ENCODE results near the gene CES3. TPM values are rescaled to one million over a fixed set of nuclear protein-coding genes. Genes with fewer than 3 reads are reported as not detected.

Gene CES3
- total and polyA plus RNA-seq, 9 of the 15 experiments (the other 6 are each of a cell fraction or from before 2014, with no cell fraction given): 0.06 to 2.2 (median 0.68) TPM

GRCh38 chr16:66930189-66930588, 30.9 kb upstream of the CES3 start (continued):
- TF ChIP-seq HDAC8 (tag; IDR thresholded peaks at IDR 0.05) (no peak), CHD1 (IDR thresholded peaks at IDR 0.05; ENCODE audit: low read length) (no peak), TFAM (CRISPR knock-in tag; conservative IDR thresholded peaks at IDR 0.05) (no peak), ZNF41 (CRISPR knock-in tag; conservative IDR thresholded peaks at IDR 0.05) (no peak), TOE1 (IDR thresholded peaks at IDR 0.05; ENCODE audit: borderline replicate concordance) (no peak), TOE1 (CRISPR knock-in tag; IDR thresholded peaks at IDR 0.05; ENCODE audit: borderline replicate concordance, low read depth) (no peak), ELF1 (tag; IDR thresholded peaks at IDR 0.05) (no peak), ZFP1 (CRISPR knock-in tag; IDR thresholded peaks at IDR 0.05) (no peak), ZNF398 (CRISPR knock-in tag; IDR thresholded peaks at IDR 0.05) (no peak), CHD4 (IDR thresholded peaks at IDR 0.05; ENCODE audit: insufficient read depth, insufficient replicate concordance, low read depth, low read length, poor library complexity, severe bottlenecking) (no peak), SMARCA5 (IDR thresholded peaks at IDR 0.05) (no peak), VEZF1 (CRISPR knock-in tag; IDR thresholded peaks at IDR 0.05) (no peak), HEY1 (CRISPR knock-in tag; IDR thresholded peaks at IDR 0.05; ENCODE audit: borderline replicate concordance) (no peak), FUS (optimal IDR thresholded peaks at IDR 0.05; ENCODE audit: low read depth, low read length) (no peak), HSF4 (CRISPR knock-in tag; IDR thresholded peaks at IDR 0.05; ENCODE audit: borderline replicate concordance) (no peak), CBX3 (IDR thresholded peaks at IDR 0.05; ENCODE audit: borderline replicate concordance in 1 of 2, low read length in 2 of 2) (no peak), C11orf30 (IDR thresholded peaks at IDR 0.05; ENCODE audit: low read depth) (no peak), SMAD1 (IDR thresholded peaks at IDR 0.05; ENCODE audit: low read depth, low read length, partially characterized antibody) (peak; percentile 30), XRCC3 (IDR thresholded peaks at IDR 0.05) (no peak), SMARCA4 (IDR thresholded peaks at IDR 0.05) (peak; percentile 22; the same call in 1 of the 2 replicates), HNRNPUL1 (IDR thresholded peaks at IDR 0.05; ENCODE audit: low read length) (no peak), PRPF4 (IDR thresholded peaks at IDR 0.05; ENCODE audit: insufficient read depth, low read depth, low read length, poor library complexity, severe bottlenecking) (no peak), ZNF23 (CRISPR knock-in tag; IDR thresholded peaks at IDR 0.05) (no peak), HOMEZ (CRISPR knock-in tag; IDR thresholded peaks at IDR 0.05) (no peak)
- TF ChIP-seq, protein P1, sequence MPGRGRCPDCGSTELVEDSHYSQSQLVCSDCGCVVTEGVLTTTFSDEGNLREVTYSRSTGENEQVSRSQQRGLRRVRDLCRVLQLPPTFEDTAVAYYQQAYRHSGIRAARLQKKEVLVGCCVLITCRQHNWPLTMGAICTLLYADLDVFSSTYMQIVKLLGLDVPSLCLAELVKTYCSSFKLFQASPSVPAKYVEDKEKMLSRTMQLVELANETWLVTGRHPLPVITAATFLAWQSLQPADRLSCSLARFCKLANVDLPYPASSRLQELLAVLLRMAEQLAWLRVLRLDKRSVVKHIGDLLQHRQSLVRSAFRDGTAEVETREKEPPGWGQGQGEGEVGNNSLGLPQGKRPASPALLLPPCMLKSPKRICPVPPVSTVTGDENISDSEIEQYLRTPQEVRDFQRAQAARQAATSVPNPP (IDR thresholded peaks at IDR 0.05; ENCODE audit: borderline replicate concordance, insufficient read depth, insufficient read length): no peak

All from K562 (cell line).